GM12892 (cell line): ENCODE data around the gene NACA.

ENCODE experiments used
- POLR2AphosphoS5 ChIP-seq: IDR thresholded peaks from 2 replicates; pipeline ENCODE4 v1.6.1; 2011; ENCODE audit warnings: low read depth, low read length, control low read depth
- TAF1 ChIP-seq: IDR thresholded peaks from 2 replicates; pipeline ENCODE4 v1.6.1; 2011; ENCODE audit warnings: low read depth, mild to moderate bottlenecking, control low read depth, low read length, borderline replicate concordance

DNA sequence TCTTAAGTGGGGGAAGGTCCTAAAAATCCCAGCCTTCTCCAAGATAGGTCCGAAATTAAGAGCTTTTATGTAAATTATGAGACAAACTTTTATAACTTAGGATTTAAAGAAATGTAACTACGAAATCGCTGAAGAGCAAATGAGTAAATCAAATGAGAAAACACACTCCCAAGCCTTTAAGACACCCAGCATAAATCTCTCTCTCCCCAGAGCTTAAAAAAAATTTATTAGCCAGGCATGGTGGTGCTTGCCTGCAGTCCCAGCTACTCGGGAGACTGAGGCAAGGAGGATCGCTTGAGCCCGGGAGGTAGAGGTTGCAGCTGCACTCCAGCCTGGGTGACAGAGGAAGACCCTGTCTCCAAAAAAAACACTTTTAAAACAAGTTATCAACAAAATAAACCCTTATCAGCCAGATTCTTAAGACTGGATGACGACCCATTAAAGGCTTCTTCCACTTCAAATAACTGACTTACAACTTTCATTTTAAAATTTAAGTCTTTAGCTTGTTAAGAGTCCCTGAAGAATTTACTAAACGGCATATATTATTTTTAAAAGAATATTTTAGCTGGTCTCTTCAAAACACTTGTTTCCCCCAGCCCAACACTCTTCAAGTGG, 40.2 kb downstream of the NACA start:
- TF ChIP-seq TAF1 (no peak), POLR2AphosphoS5 (no peak)
